ENCODE measurements around the gene CEP72. TPM values are rescaled to one million over a fixed set of nuclear protein-coding genes. Genes with fewer than 3 reads are reported as not detected.

The CEP72 gene
- total RNA-seq, 2 experiments from 2014 or later = 28.2 to 31.6 TPM

DNA sequence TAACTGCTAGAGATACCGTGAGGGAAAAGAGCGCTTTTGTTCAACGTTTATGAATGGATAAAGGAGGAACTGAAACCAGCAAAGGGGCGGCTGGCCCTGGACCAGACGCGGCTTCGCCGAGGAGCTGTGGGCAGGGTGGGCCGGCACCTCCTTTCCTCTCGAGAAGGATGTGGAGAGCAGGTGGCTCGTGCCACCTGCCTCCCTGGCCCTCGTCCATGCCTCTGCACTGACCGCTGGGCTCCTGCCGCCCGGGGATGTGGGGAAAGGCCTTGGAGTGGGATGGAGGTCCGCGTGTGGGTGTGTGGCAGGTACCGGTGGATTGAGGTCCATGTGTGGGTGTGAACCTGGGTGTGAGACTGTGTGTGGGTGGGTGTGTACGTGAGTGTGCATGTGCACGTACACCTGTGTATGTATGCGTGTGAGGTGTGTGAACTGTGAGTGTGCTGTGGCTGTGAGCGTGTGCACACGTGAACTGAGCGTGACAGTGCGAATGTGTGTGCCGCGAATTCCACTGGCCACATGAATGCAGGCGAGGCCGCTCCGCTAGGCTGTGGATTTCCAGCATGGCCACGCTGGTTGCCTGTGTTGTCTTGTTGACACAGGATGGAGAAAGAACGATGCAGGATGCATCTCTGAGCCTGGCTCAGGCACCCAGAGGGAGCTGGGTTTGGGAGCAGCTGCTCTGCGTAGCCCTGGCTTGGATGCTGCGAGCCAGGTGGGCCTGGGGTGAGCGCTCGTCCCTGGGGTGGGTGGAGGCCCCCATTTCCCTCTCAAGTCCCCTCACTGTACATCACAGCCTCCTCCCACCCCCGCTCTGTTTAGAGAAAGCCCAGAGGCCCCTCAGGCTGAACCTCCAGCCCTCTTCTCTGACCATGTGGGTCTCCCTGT lies 4.4 kb upstream of the CEP72 start:
- Mint-ChIP-seq H3K27ac (no peak overlapping the region), H3K36me3 (ENCODE audit: low read depth) (peaks cover 2% of the 10 kb centered on the region), H3K4me3 (no peak overlapping the region), H3K9me3 (peaks cover under 1% of the 10 kb centered on the region), H3K4me1 (peaks cover 19% of the 10 kb centered on the region), H3K27me3 (no peaks in the 10 kb centered on the region)
- ChIA-PET POLR2A (no interaction called here), CTCF (no interaction called here)
- DNase-seq = no peak

DNA sequence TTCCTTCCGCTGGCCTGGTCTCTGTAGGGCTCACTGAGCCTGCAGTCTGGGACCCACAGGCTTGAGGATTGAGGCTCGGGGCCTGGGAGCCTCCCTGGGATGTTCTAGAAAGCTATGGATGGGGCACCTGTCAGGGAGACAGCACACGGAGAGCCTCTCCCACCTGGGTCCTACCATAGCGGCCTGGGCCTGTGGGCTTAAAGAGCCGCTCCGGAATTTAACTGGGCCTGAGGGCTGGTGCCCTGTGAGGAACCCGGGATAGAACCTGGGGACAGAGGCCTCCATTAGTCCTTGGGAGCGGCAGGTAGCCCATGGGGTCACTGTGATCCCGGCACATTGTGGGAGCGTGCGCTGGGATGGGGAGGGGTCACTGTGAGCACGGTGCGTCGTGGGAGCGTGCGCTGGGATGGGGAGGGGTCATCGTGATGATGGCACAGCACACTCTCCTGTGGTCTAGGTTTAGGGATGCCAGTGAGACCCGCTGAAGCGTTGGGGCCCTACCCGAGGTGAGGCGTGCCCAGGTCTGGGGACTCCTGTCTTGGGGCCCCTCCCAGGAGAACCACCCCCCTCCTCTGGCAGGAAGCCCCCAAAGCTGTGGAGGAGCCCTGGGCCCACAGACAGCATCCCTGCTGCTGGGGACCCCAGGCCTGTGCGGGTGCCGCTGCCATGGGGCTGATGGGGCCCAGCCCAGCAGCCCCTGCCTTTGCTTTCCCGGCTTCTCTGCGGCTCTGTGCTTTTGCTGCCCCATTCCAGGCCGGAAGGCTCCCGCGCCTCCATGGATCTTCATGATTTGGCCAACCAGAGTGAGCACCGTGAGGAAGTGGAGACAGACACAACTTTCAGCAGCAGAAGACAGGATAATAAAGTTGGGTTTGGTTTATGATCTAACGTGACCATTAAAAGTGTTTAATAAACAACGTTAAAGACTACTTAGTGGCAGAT lies 3.4 kb upstream of the CEP72 start:
- peaks cover 26% of the 10 kb centered on the region for H3K4me1 Mint-ChIP-seq
- H3K27me3 Mint-ChIP-seq = no peaks in the 10 kb centered on the region
- POLR2A ChIA-PET = no interaction called here
- peak; percentile 3 for DNase-seq
- H3K36me3 Mint-ChIP-seq (ENCODE audit: low read depth) = peaks cover 7% of the 10 kb centered on the region
- peaks cover 4% of the 10 kb centered on the region for H3K9me3 Mint-ChIP-seq
- CTCF ChIA-PET = no interaction called here
- H3K4me3 Mint-ChIP-seq = no peak overlapping the region
- H3K27ac Mint-ChIP-seq = no peak overlapping the region

GRCh38 chr5:609506-609905 lies 2.6 kb upstream of the CEP72 start:
- Mint-ChIP-seq H3K27me3 (no peaks in the 10 kb centered on the region), H3K4me1 (peaks cover 34% of the 10 kb centered on the region), H3K4me3 (no peak overlapping the region), H3K36me3 (ENCODE audit: low read depth) (peaks cover 11% of the 10 kb centered on the region), H3K27ac (no peak overlapping the region), H3K9me3 (peaks cover 4% of the 10 kb centered on the region)
- peak; percentile 5 for DNase-seq
- CTCF ChIA-PET = no interaction called here
- POLR2A ChIA-PET = no interaction called here

- peaks cover 38% of the 10 kb centered on the region for H3K4me1 Mint-ChIP-seq
- no peak overlapping the region for H3K27ac Mint-ChIP-seq
- H3K9me3 Mint-ChIP-seq = peaks cover 4% of the 10 kb centered on the region
- H3K27me3 Mint-ChIP-seq = no peaks in the 10 kb centered on the region
- peaks cover 15% of the 10 kb centered on the region for H3K36me3 Mint-ChIP-seq (ENCODE audit: low read depth)
- H3K4me3 Mint-ChIP-seq = no peak overlapping the region
- no peak for DNase-seq
- ChIA-PET CTCF (no interaction called here), POLR2A (no interaction called here)
These were observed 2.0 kb upstream of the CEP72 start for GRCh38 chr5:610011-610743.

- peak overlapping the region; percentile 62 for H3K27ac Mint-ChIP-seq
- no peaks in the 10 kb centered on the region for H3K27me3 Mint-ChIP-seq
- peaks cover 44% of the 10 kb centered on the region for H3K4me1 Mint-ChIP-seq
- ChIA-PET CTCF (no interaction called here), POLR2A (interaction anchor here (1.1 kb wide), 1 partner anchor 164 kb away, joined by 3 read pairs; no protein-coding TSS in a partner anchor)
- H3K36me3 Mint-ChIP-seq (ENCODE audit: low read depth) = peaks cover 20% of the 10 kb centered on the region
- no peak for DNase-seq
- peaks cover 4% of the 10 kb centered on the region for H3K9me3 Mint-ChIP-seq
- peak overlapping the region; percentile 79 for H3K4me3 Mint-ChIP-seq
These were observed 1.1 kb upstream of the CEP72 start for GRCh38 chr5:610744-611730.

GRCh38 chr5:612498-613424 lies 621 bp downstream of the CEP72 start:
- peak overlapping the region; percentile 90 for H3K4me3 Mint-ChIP-seq
- H3K27me3 Mint-ChIP-seq = no peaks in the 10 kb centered on the region
- H3K4me1 Mint-ChIP-seq = peaks cover 42% of the 10 kb centered on the region
- peak overlapping the region; percentile 93 for H3K27ac Mint-ChIP-seq
- DNase-seq = peak; percentile 30
- peaks cover 26% of the 10 kb centered on the region for H3K36me3 Mint-ChIP-seq (ENCODE audit: low read depth)
- ChIA-PET POLR2A (interaction anchor here (1.1 kb wide), 1 partner anchor 166 kb away, joined by 3 read pairs; no protein-coding TSS in a partner anchor), CTCF (no interaction called here)
- peaks cover 4% of the 10 kb centered on the region for H3K9me3 Mint-ChIP-seq

DNA sequence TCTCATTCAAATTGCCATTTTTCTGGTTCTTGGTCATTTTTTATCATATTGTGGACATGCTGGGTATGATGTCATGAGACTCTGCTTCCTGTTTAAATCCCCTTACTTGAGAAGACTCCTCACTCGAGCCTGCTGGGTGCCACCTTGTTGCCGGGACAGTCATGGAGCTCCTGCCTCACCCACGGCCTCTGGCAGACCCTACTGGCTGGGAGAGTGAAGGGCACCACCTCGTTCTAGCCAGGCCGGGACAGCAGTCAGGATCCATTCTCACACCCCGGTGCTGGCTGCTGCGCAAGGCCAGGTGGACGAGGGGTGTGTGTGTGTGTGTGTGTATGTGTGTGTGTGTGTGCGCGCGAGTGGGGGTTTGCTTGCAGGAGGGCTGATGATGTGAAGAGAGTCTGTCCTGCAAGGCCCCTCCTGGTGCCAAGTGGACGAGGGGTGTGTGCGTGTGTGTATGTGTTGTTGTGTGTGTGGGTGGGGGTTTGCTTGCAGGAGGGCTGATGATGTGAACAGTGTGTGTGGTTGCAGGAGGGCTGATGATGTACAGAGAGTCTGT lies 4.4 kb downstream of the CEP72 start:
- no peak overlapping the region for H3K4me3 Mint-ChIP-seq
- no peaks in the 10 kb centered on the region for H3K27me3 Mint-ChIP-seq
- ChIA-PET CTCF (interaction anchor here (0.6 kb wide), 1 partner anchor 396 kb away, joined by 4 read pairs; no protein-coding TSS in a partner anchor), POLR2A (no interaction called here)
- H3K36me3 Mint-ChIP-seq (ENCODE audit: low read depth) = peaks cover 33% of the 10 kb centered on the region
- H3K27ac Mint-ChIP-seq = no peak overlapping the region
- peaks cover 33% of the 10 kb centered on the region for H3K4me1 Mint-ChIP-seq
- peaks cover 4% of the 10 kb centered on the region for H3K9me3 Mint-ChIP-seq
- no peak for DNase-seq

- Mint-ChIP-seq H3K9me3 (peaks cover 2% of the 10 kb centered on the region), H3K4me1 (peaks cover 30% of the 10 kb centered on the region), H3K4me3 (no peak overlapping the region), H3K27ac (no peak overlapping the region), H3K36me3 (ENCODE audit: low read depth) (peaks cover 36% of the 10 kb centered on the region), H3K27me3 (no peaks in the 10 kb centered on the region)
- no peak for DNase-seq
- ChIA-PET POLR2A (no interaction called here), CTCF (no interaction called here)
These were observed 5.8 kb downstream of the CEP72 start for GRCh38 chr5:617896-618295.

GRCh38 chr5:618450-618849 lies 6.3 kb downstream of the CEP72 start:
- ChIA-PET CTCF (no interaction called here), POLR2A (no interaction called here)
- no peak overlapping the region for H3K4me3 Mint-ChIP-seq
- peaks cover 26% of the 10 kb centered on the region for H3K4me1 Mint-ChIP-seq
- H3K27ac Mint-ChIP-seq = no peak overlapping the region
- H3K36me3 Mint-ChIP-seq (ENCODE audit: low read depth) = peaks cover 32% of the 10 kb centered on the region
- no peaks in the 10 kb centered on the region for H3K9me3 Mint-ChIP-seq
- H3K27me3 Mint-ChIP-seq = no peaks in the 10 kb centered on the region
- DNase-seq = no peak

- Mint-ChIP-seq H3K4me3 (no peak overlapping the region), H3K27ac (no peak overlapping the region), H3K27me3 (no peaks in the 10 kb centered on the region), H3K4me1 (peaks cover 16% of the 10 kb centered on the region), H3K9me3 (no peaks in the 10 kb centered on the region), H3K36me3 (ENCODE audit: low read depth) (peaks cover 29% of the 10 kb centered on the region)
- DNase-seq = no peak
- CTCF ChIA-PET = no interaction called here
- POLR2A ChIA-PET = interaction anchor here (0.6 kb wide), 1 partner anchor 1009 kb away, joined by 3 read pairs; no protein-coding TSS in a partner anchor
These were observed 7.3 kb downstream of the CEP72 start for GRCh38 chr5:619444-619843.

DNA sequence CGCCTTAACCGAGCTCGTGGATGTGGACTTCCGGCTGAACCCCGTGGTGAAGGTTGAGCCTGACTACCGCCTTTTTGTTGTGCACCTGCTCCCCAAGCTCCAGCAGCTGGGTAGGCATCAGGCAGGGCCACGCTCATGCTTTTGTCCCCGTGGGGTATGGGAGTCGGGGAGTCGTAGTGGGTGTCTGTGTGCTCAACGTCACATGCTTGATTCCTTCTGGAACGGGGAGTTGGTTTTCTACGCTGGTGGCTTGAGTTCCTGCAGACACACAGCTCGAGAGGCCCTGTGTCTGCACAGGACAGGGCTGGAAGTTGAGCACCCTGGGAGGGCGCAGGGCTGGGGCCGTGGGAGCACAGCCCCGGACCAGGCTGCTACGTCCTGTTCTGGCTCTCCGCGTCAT lies 8.0 kb downstream of the CEP72 start:
- Mint-ChIP-seq H3K4me3 (no peak overlapping the region), H3K9me3 (no peaks in the 10 kb centered on the region), H3K4me1 (peaks cover 12% of the 10 kb centered on the region), H3K27ac (no peak overlapping the region), H3K27me3 (no peaks in the 10 kb centered on the region), H3K36me3 (ENCODE audit: low read depth) (peaks cover 29% of the 10 kb centered on the region)
- no peak for DNase-seq
- ChIA-PET CTCF (no interaction called here), POLR2A (no interaction called here)
